ENCODE data around the gene CBS.
"Not testable (repeated sequence)": the region's sequence is repeated elsewhere in the genome, so short reads cannot be mapped to it uniquely, and the experiment has no call there.

CBS gene

GRCh38 chr21:43045165-43045875, 30.3 kb downstream of the CBS start:
- H3K4me1 Mint-ChIP-seq = peaks cover 2 to 18% of the 10 kb centered on the region in 2 donors
- DNase-seq, H3K36me3 Mint-ChIP-seq, H3K27ac Mint-ChIP-seq, H3K9me3 Mint-ChIP-seq, H3K27me3 Mint-ChIP-seq: not testable (repeated sequence)
- ATAC-seq (replicated peaks) = peak; percentile 25 to 51
- peak overlapping the region in 1 of 2 donors; percentile 52 for H3K4me3 Mint-ChIP-seq

GRCh38 chr21:43044547-43044946, 31.1 kb downstream of the CBS start:
- H3K4me3 Mint-ChIP-seq; H3K27me3 Mint-ChIP-seq; H3K36me3 Mint-ChIP-seq; ATAC-seq (replicated peaks); H3K9me3 Mint-ChIP-seq; DNase-seq; H3K27ac Mint-ChIP-seq: not testable (repeated sequence)
- peaks cover 2 to 18% of the 10 kb centered on the region in 2 donors for H3K4me1 Mint-ChIP-seq

- not testable (repeated sequence) for ATAC-seq (replicated peaks); H3K36me3 Mint-ChIP-seq; DNase-seq; H3K27ac Mint-ChIP-seq; H3K9me3 Mint-ChIP-seq; H3K27me3 Mint-ChIP-seq; H3K4me3 Mint-ChIP-seq
- H3K4me1 Mint-ChIP-seq = peaks cover 2 to 18% of the 10 kb centered on the region in 2 donors
These were observed 32.3 kb downstream of the CBS start for GRCh38 chr21:43043291-43043690.

- not testable (repeated sequence) for H3K27me3 Mint-ChIP-seq; H3K4me3 Mint-ChIP-seq; ATAC-seq (replicated peaks); DNase-seq; H3K9me3 Mint-ChIP-seq; H3K36me3 Mint-ChIP-seq; H3K27ac Mint-ChIP-seq
- peaks cover 2 to 18% of the 10 kb centered on the region in 2 donors for H3K4me1 Mint-ChIP-seq
These were observed 33.5 kb downstream of the CBS start for GRCh38 chr21:43042169-43042568.

GRCh38 chr21:43038659-43039044, 37.0 kb downstream of the CBS start:
- not testable (repeated sequence) for H3K27ac Mint-ChIP-seq; H3K4me3 Mint-ChIP-seq; DNase-seq; H3K4me1 Mint-ChIP-seq; ATAC-seq (replicated peaks); H3K9me3 Mint-ChIP-seq; H3K27me3 Mint-ChIP-seq; H3K36me3 Mint-ChIP-seq

GRCh38 chr21:43037918-43038658, 37.5 kb downstream of the CBS start:
- not testable (repeated sequence) for DNase-seq; H3K9me3 Mint-ChIP-seq; H3K4me3 Mint-ChIP-seq; ATAC-seq (replicated peaks); H3K4me1 Mint-ChIP-seq; H3K27ac Mint-ChIP-seq; H3K36me3 Mint-ChIP-seq; H3K27me3 Mint-ChIP-seq

- DNase-seq; H3K4me3 Mint-ChIP-seq; H3K27me3 Mint-ChIP-seq; H3K9me3 Mint-ChIP-seq; H3K4me1 Mint-ChIP-seq; ATAC-seq (replicated peaks); H3K27ac Mint-ChIP-seq: not testable (repeated sequence)
- peaks cover 9 to 11% of the 10 kb centered on the region in 2 donors for H3K36me3 Mint-ChIP-seq
These were observed 38.7 kb downstream of the CBS start for GRCh38 chr21:43036889-43037288.

GRCh38 chr21:43034826-43035225, 40.8 kb downstream of the CBS start:
- Mint-ChIP-seq H3K27ac (no peak overlapping the region), H3K36me3 (peaks cover 17 to 18% of the 10 kb centered on the region in 2 donors), H3K4me1 (no peaks in the 10 kb centered on the region), H3K9me3 (no peaks in the 10 kb centered on the region), H3K4me3 (no peak overlapping the region), H3K27me3 (no peaks in the 10 kb centered on the region)
- DNase-seq (no peak), ATAC-seq (replicated peaks) (no peak)

GRCh38 chr21:43034101-43034500, 41.5 kb downstream of the CBS start:
- H3K27me3 Mint-ChIP-seq = no peaks in the 10 kb centered on the region
- H3K9me3 Mint-ChIP-seq = no peaks in the 10 kb centered on the region
- H3K27ac Mint-ChIP-seq = no peak overlapping the region
- H3K4me3 Mint-ChIP-seq = no peak overlapping the region
- no peak for ATAC-seq (replicated peaks)
- no peak for DNase-seq
- peaks cover 22 to 25% of the 10 kb centered on the region in 2 donors for H3K36me3 Mint-ChIP-seq
- H3K4me1 Mint-ChIP-seq = no peaks in the 10 kb centered on the region

GRCh38 chr21:43031121-43031619, 44.5 kb downstream of the CBS start:
- Mint-ChIP-seq H3K4me1 (no peaks in the 10 kb centered on the region), H3K4me3 (no peak overlapping the region), H3K36me3 (peaks cover 35 to 44% of the 10 kb centered on the region in 2 donors), H3K27ac (no peak overlapping the region), H3K9me3 (no peaks in the 10 kb centered on the region), H3K27me3 (no peaks in the 10 kb centered on the region)
- no peak for ATAC-seq (replicated peaks)
- no peak for DNase-seq

GRCh38 chr21:43029785-43030184, 45.9 kb downstream of the CBS start:
- no peak overlapping the region for H3K4me3 Mint-ChIP-seq
- peaks cover 38 to 53% of the 10 kb centered on the region in 2 donors for H3K36me3 Mint-ChIP-seq
- H3K9me3 Mint-ChIP-seq = no peaks in the 10 kb centered on the region
- H3K4me1 Mint-ChIP-seq = no peaks in the 10 kb centered on the region
- DNase-seq (no peak), ATAC-seq (replicated peaks) (no peak)
- no peaks in the 10 kb centered on the region for H3K27me3 Mint-ChIP-seq
- H3K27ac Mint-ChIP-seq = no peak overlapping the region

- no peak overlapping the region for H3K27ac Mint-ChIP-seq
- no peak for ATAC-seq (replicated peaks)
These were observed 47.5 kb downstream of the CBS start for GRCh38 chr21:43027846-43028731.

GRCh38 chr21:43025636-43026180, 49.9 kb downstream of the CBS start:
- ATAC-seq (replicated peaks) (no peak), DNase-seq (no peak)
- Mint-ChIP-seq H3K27me3 (no peaks in the 10 kb centered on the region), H3K4me1 (no peaks in the 10 kb centered on the region), H3K36me3 (peaks cover 47 to 70% of the 10 kb centered on the region in 2 donors), H3K9me3 (no peaks in the 10 kb centered on the region), H3K27ac (no peak overlapping the region), H3K4me3 (no peak overlapping the region)

More at GRCh38 chr21:43027846-43028731, 47.5 kb downstream of the CBS start:
- Mint-ChIP-seq H3K27me3 (no peaks in the 10 kb centered on the region), H3K4me1 (no peaks in the 10 kb centered on the region), H3K36me3 (peaks cover 44 to 65% of the 10 kb centered on the region in 2 donors), H3K9me3 (no peaks in the 10 kb centered on the region), H3K4me3 (no peak overlapping the region)
- no peak for DNase-seq

All from stimulated activated naive B cell treated with anti-CD40 and anti-IgM and Interleukin-4, amounts not matched to agents 10 μg/mL and 1 μg/mL and 100 μg/mL, for 72 hours (primary cell).